Upper lobe of right lung (tissue), 1 donor: Measurements from ENCODE around the gene PDHB. TPM values are rescaled to one million over a fixed set of nuclear protein-coding genes. Genes with fewer than 3 reads are reported as not detected.
"Not testable (repeated sequence)": the region's sequence is repeated elsewhere in the genome, so short reads cannot be mapped to it uniquely, and the experiment has no call there.

Experiments
- ATAC-seq: fragments of 200-7000 bp; cut with Tn5 transposase; one replicate; pipeline ENCODE4 v1.9.1; 2020; ENCODE audit warnings: mild to moderate bottlenecking, moderate library complexity
- DNase-seq: peaks from one replicate; pipeline ENCODE4 v3.0.0-alpha.2; 2020
- H3K27ac ChIP-seq: fragments of 200-600 bp; one replicate; pipeline ENCODE4 v1.8.0; 2022
- H3K27me3 ChIP-seq: fragments of 200-600 bp; one replicate; pipeline ENCODE4 v1.8.0; 2022; ENCODE audit warnings: mild to moderate bottlenecking
- H3K36me3 ChIP-seq: fragments of 200-600 bp; one replicate; pipeline ENCODE4 v1.8.0; 2022
- H3K4me1 ChIP-seq: fragments of 200-600 bp; one replicate; pipeline ENCODE4 v1.8.0; 2022
- H3K4me3 ChIP-seq: fragments of 200-600 bp; one replicate; pipeline ENCODE4 v1.8.0; 2022; ENCODE audit warnings: mild to moderate bottlenecking
- H3K9me3 ChIP-seq: fragments of 200-600 bp; one replicate; pipeline ENCODE4 v1.8.0; 2022
- CTCF ChIP-seq: fragments of 200-600 bp; IDR thresholded peaks from one replicate; pipeline ENCODE4 v1.8.0; 2022; ENCODE audit warnings: antibody characterized with exemption
- intact Hi-C: fragments of 100-400 bp; cut with DNase I; formaldehyde crosslinking; loops from one replicate; pipeline ENCODE4 v1.11.0; 2022
- total RNA-seq: library from RNA; stranded (reverse); fragmentation: NEBNext Ultra II Directional; extraction: Animal tissue kit (Norgen Biotek cat#: 25700); gene quantifications from one replicate; pipeline ENCODE4 v1.2.1, GENCODE V29; 2021
- donor health status: DM: no; HTN: yes; CAD: no; lungs with severe emphysema.

The PDHB gene
- total RNA-seq, 1 donor from 2014 or later, result 49.6 TPM

GRCh38 chr3:58459160-58459559 lies 25.5 kb upstream of the PDHB start:
- intact Hi-C loops, result no loop called here
- Histone ChIP-seq H3K4me3 (no peak overlapping the region), H3K4me1 (peaks cover 12% of the 10 kb centered on the region), H3K27ac (no peak overlapping the region), H3K27me3 (no peaks in the 10 kb centered on the region), H3K9me3 (peaks cover 14% of the 10 kb centered on the region), H3K36me3 (no peaks in the 10 kb centered on the region)
- DNase-seq, result no peak
- no peak for TF ChIP-seq CTCF
- ATAC-seq, result no peak

- Histone ChIP-seq H3K36me3 (no peaks in the 10 kb centered on the region), H3K4me1 (no peaks in the 10 kb centered on the region), H3K27ac (no peak overlapping the region), H3K9me3 (peaks cover 18% of the 10 kb centered on the region), H3K27me3 (no peaks in the 10 kb centered on the region), H3K4me3 (no peak overlapping the region)
- DNase-seq (no peak), ATAC-seq (no peak)
- TF ChIP-seq CTCF, result no peak
- intact Hi-C loops, result no loop called here
Measured at GRCh38 chr3:58452176-58452575, 18.5 kb upstream of the PDHB start.

- H3K4me1 ChIP-seq, result no peaks in the 10 kb centered on the region
- H3K27me3 ChIP-seq, result no peaks in the 10 kb centered on the region
- H3K36me3 ChIP-seq, result no peaks in the 10 kb centered on the region
- no peak for DNase-seq
- intact Hi-C loops, result no loop called here
- no peaks in the 10 kb centered on the region for H3K9me3 ChIP-seq
- no peak overlapping the region for H3K4me3 ChIP-seq
- no peak for ATAC-seq
- no peak for TF ChIP-seq CTCF
- no peak overlapping the region for H3K27ac ChIP-seq
Measured at GRCh38 chr3:58441514-58442450, 8.2 kb upstream of the PDHB start.

- H3K27ac ChIP-seq, H3K9me3 ChIP-seq, H3K4me3 ChIP-seq, ATAC-seq, DNase-seq, intact Hi-C loops, H3K4me1 ChIP-seq, H3K27me3 ChIP-seq, H3K36me3 ChIP-seq: not testable (repeated sequence)
Measured at GRCh38 chr3:58440996-58441355, 7.3 kb upstream of the PDHB start.

GRCh38 chr3:58437276-58437675 lies 3.6 kb upstream of the PDHB start:
- H3K4me1 ChIP-seq, result peaks cover 19% of the 10 kb centered on the region
- H3K9me3 ChIP-seq, intact Hi-C loops, H3K4me3 ChIP-seq, DNase-seq, H3K27ac ChIP-seq, H3K36me3 ChIP-seq, H3K27me3 ChIP-seq, ATAC-seq: not testable (repeated sequence)

GRCh38 chr3:58434990-58435389 lies 1.4 kb upstream of the PDHB start:
- H3K36me3 ChIP-seq, result peaks cover 22% of the 10 kb centered on the region
- H3K27ac ChIP-seq, result peak overlapping the region; percentile 53
- intact Hi-C loops, result no loop called here
- H3K27me3 ChIP-seq, result no peaks in the 10 kb centered on the region
- peaks cover 22% of the 10 kb centered on the region for H3K4me1 ChIP-seq
- H3K4me3 ChIP-seq, result no peak overlapping the region
- ATAC-seq (no peak), DNase-seq (no peak)
- no peak for TF ChIP-seq CTCF
- no peaks in the 10 kb centered on the region for H3K9me3 ChIP-seq
